ENCODE data around the gene C11orf98. TPM values are rescaled to one million over a fixed set of nuclear protein-coding genes. Genes with fewer than 3 reads are reported as not detected.
A peak's percentile ranks its signal among the peaks of the same experiment; 100 is the strongest.

Gene C11orf98
- total and polyA plus RNA-seq, 2 of the 13 experiments (the other 11 are each of a cell fraction or from before 2014, with no cell fraction given): 30.4 to 91.8 TPM

DNA sequence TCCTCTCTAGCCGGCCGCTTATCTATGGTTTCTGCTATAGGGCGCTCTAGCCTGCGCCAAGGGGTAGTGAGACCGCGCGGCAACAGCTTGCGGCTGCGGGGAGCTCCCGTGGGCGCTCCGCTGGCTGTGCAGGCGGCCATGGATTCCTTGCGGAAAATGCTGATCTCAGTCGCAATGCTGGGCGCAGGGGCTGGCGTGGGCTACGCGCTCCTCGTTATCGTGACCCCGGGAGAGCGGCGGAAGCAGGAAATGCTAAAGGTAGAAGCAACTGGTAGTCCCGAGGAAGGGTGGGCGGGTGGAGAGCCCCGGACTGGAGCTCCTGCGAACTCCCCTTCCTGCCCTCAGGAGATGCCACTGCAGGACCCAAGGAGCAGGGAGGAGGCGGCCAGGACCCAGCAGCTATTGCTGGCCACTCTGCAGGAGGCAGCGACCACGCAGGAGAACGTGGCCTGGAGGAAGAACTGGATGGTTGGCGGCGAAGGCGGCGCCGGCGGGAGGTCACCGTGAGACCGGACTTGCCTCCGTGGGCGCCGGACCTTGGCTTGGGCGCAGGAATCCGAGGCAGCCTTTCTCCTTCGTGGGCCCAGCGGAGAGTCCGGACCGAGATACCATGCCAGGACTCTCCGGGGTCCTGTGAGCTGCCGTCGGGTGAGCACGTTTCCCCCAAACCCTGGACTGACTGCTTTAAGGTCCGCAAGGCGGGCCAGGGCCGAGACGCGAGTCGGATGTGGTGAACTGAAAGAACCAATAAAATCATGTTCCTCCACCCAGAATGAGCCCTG is 6.8 kb upstream of the C11orf98 start, which contains the start of the genes LBHD1 and UQCC3 (continued):
- TF ChIP-seq SCMH1 (CRISPR knock-in tag; IDR thresholded peaks at IDR 0.05; ENCODE audit: borderline replicate concordance) (no peak), POGZ (CRISPR knock-in tag; IDR thresholded peaks at IDR 0.05) (peak; percentile 65; the same call in 1 of the 2 replicates), SP140L (CRISPR knock-in tag; IDR thresholded peaks at IDR 0.05; ENCODE audit: borderline replicate concordance) (no peak), ZBTB42 (CRISPR knock-in tag; IDR thresholded peaks at IDR 0.05) (peak; percentile 16; the same call in 1 of the 2 replicates), ZKSCAN5 (CRISPR knock-in tag; IDR thresholded peaks at IDR 0.05) (no peak), TRIM24 (CRISPR knock-in tag; IDR thresholded peaks at IDR 0.05) (no peak), AKAP8 (CRISPR knock-in tag; IDR thresholded peaks at IDR 0.05) (peak; percentile 59; the same call in 1 of the 2 replicates), U2AF1 (optimal IDR thresholded peaks at IDR 0.05; ENCODE audit: low read depth, low read length) (peak; percentile 93), RFXANK (CRISPR knock-in tag; IDR thresholded peaks at IDR 0.05) (no peak), ZNF543 (CRISPR knock-in tag; IDR thresholded peaks at IDR 0.05) (no peak; the same call in 1 of the 2 replicates), ZNF777 (CRISPR knock-in tag; IDR thresholded peaks at IDR 0.05) (peak; percentile 84), ZNF343 (CRISPR knock-in tag; IDR thresholded peaks at IDR 0.05) (no peak), CEBPB (IDR thresholded peaks at IDR 0.05; ENCODE audit: borderline replicate concordance, low read depth, low read length) (no peak), ZNF383 (CRISPR knock-in tag; IDR thresholded peaks at IDR 0.05; ENCODE audit: borderline replicate concordance) (no peak), ZEB1 (IDR thresholded peaks at IDR 0.05; ENCODE audit: insufficient replicate concordance, low read depth) (peak; percentile 61), ZNF441 (CRISPR knock-in tag; IDR thresholded peaks at IDR 0.05; ENCODE audit: borderline replicate concordance) (peak; percentile 16; the same call in 1 of the 2 replicates), ZNF350 (CRISPR knock-in tag; IDR thresholded peaks at IDR 0.05; ENCODE audit: borderline replicate concordance, low read depth) (peak; percentile 95), PHF8 (CRISPR knock-in tag; IDR thresholded peaks at IDR 0.05) (peak; percentile 84), MLLT10 (CRISPR knock-in tag; IDR thresholded peaks at IDR 0.05) (no peak), ZNF337 (CRISPR knock-in tag; IDR thresholded peaks at IDR 0.05; ENCODE audit: borderline replicate concordance, low read depth) (no peak), KMT2A (CRISPR knock-in tag; IDR thresholded peaks at IDR 0.05) (peak; percentile 77)
- TF ChIP-seq, protein P1, sequence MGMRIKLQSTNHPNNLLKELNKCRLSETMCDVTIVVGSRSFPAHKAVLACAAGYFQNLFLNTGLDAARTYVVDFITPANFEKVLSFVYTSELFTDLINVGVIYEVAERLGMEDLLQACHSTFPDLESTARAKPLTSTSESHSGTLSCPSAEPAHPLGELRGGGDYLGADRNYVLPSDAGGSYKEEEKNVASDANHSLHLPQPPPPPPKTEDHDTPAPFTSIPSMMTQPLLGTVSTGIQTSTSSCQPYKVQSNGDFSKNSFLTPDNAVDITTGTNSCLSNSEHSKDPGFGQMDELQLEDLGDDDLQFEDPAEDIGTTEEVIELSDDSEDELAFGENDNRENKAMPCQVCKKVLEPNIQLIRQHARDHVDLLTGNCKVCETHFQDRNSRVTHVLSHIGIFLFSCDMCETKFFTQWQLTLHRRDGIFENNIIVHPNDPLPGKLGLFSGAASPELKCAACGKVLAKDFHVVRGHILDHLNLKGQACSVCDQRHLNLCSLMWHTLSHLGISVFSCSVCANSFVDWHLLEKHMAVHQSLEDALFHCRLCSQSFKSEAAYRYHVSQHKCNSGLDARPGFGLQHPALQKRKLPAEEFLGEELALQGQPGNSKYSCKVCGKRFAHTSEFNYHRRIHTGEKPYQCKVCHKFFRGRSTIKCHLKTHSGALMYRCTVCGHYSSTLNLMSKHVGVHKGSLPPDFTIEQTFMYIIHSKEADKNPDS (CRISPR knock-in tag; IDR thresholded peaks at IDR 0.05): no peak
- TF ChIP-seq, protein P2, sequence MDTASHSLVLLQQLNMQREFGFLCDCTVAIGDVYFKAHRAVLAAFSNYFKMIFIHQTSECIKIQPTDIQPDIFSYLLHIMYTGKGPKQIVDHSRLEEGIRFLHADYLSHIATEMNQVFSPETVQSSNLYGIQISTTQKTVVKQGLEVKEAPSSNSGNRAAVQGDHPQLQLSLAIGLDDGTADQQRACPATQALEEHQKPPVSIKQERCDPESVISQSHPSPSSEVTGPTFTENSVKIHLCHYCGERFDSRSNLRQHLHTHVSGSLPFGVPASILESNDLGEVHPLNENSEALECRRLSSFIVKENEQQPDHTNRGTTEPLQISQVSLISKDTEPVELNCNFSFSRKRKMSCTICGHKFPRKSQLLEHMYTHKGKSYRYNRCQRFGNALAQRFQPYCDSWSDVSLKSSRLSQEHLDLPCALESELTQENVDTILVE (CRISPR knock-in tag; IDR thresholded peaks at IDR 0.05): peak; percentile 36; the same call in 1 of the 2 replicates
- TF ChIP-seq, protein P3, sequence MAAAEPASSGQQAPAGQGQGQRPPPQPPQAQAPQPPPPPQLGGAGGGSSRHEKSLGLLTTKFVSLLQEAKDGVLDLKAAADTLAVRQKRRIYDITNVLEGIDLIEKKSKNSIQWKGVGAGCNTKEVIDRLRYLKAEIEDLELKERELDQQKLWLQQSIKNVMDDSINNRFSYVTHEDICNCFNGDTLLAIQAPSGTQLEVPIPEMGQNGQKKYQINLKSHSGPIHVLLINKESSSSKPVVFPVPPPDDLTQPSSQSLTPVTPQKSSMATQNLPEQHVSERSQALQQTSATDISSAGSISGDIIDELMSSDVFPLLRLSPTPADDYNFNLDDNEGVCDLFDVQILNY (CRISPR knock-in tag; conservative IDR thresholded peaks at IDR 0.05): no peak
- TF ChIP-seq, protein P4, sequence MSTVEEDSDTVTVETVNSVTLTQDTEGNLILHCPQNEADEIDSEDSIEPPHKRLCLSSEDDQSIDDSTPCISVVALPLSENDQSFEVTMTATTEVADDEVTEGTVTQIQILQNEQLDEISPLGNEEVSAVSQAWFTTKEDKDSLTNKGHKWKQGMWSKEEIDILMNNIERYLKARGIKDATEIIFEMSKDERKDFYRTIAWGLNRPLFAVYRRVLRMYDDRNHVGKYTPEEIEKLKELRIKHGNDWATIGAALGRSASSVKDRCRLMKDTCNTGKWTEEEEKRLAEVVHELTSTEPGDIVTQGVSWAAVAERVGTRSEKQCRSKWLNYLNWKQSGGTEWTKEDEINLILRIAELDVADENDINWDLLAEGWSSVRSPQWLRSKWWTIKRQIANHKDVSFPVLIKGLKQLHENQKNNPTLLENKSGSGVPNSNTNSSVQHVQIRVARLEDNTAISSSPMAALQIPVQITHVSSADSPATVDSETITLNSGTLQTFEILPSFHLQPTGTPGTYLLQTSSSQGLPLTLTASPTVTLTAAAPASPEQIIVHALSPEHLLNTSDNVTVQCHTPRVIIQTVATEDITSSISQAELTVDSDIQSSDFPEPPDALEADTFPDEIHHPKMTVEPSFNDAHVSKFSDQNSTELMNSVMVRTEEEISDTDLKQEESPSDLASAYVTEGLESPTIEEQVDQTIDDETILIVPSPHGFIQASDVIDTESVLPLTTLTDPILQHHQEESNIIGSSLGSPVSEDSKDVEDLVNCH (CRISPR knock-in tag; IDR thresholded peaks at IDR 0.05): no peak

All from HepG2 (cell line).